DMS153 (cell line): ENCODE measurements around the gene CD163L1.
"Not testable (repeated sequence)": the region's sequence is repeated elsewhere in the genome, so short reads cannot be mapped to it uniquely, and the experiment has no call there.

Experiments
- DNase-seq: peaks from one replicate; lab custom pipeline; 2025; lab: John Stamatoyannopoulos, UW

CD163L1 gene

GRCh38 chr12:7444076-7444475 is at the start of gene CD163L1:
Gene CD163L1, minus strand, starts transcription at chr12:7444153. Its CDS starts 26 bp downstream, at chr12:7444127.
- peak; percentile 17 for DNase-seq

DNA sequence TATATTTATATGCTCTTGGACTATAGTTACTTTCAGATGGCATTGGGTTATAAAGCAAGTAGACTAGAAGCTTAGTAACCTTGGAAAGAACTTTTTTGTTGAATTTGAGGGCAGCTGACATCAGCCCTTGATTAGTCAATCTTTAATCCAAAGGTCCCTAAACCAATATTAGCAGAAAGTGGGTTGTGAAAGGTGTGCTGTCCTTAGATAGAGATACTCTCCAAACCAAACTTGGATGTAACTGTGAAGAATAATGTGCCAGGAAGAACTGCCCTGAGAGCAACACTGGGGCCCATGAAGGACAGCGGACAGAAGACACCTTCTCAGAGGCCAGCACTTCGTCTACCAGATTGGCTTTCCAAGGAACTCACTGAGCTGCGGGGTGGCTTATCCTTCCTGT is 49.1 kb upstream of the CD163L1 start:
- no peak for DNase-seq

- no peak for DNase-seq
These were observed 42.6 kb upstream of the CD163L1 start for GRCh38 chr12:7486512-7486911.

DNA sequence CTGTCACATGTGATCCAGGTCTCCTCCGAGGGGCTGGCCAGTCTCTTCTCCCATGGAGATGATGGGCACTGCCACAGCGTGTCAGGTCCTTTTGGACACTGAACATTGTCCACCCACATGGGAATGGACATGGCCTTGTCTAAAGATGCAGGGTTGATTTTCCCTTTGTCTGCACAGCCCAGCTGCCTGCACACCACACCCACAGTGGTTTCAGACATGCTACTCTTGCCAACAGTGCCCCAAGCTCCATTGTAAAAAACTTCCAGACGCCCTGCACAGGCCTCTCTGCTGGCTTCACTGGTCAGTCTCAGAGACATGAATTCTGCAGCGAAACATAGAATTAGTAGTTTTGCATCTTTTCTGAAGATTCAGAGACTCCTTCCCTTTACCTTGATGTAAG is 41.1 kb upstream of the CD163L1 start:
- DNase-seq = no peak

DNA sequence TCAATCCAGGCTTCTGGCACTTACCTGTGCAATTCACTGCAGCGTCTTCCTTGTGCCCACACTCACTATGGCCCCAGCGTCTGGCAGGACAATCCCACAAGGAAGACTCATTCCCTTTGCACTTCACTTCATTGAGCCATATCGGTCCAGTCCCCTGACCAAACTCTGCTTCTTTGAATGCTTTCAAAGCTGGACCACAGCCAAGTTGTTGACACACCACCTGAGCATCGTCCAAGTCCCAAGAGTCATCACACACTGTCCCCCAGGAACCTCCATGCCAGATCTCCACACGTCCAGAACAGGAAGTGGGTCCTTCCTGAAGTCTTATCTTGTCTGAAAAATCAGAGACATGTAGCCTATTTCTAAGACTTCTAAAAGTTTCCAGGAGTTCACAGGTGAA is 39.4 kb upstream of the CD163L1 start:
- no peak for DNase-seq

DNA sequence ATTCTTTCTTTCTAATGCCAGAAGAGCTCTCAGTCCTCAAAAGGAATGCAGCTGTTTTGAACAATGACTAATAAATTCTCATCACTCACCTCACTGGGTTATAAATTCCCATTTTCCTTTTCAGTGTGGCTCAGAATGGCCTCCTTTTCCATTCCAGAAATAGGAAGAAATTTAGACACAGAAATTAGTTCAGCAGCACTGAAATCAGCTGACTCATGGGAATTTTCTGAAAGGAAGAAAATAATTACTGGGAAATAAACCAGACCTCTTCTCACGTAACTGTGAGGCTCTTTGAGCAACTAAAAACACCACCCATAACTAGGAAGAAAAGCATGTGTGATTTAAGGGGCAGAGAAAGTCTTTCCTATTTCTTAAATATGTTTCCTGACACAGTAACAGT is 35.8 kb upstream of the CD163L1 start:
- DNase-seq = no peak

DNA sequence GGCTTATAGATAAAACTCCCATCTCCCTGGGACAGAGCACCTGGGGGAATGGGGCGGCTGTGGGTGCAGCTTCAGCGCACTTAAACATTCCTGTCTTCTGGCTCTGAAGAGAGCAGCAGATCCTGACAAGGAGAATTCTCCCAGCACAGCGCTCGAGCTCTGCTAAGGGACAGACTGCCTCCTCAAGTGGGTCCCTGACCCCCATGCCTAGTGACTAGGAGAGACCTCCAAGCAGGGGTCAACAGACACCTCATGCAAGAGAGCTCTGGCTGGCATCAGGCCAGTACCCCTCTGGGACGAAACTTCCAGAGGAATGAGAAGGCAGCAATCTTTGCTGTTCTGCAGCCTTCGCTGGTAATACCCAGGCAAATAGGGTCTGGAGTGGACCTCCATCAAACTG is 28.1 kb upstream of the CD163L1 start:
- no peak for DNase-seq

DNA sequence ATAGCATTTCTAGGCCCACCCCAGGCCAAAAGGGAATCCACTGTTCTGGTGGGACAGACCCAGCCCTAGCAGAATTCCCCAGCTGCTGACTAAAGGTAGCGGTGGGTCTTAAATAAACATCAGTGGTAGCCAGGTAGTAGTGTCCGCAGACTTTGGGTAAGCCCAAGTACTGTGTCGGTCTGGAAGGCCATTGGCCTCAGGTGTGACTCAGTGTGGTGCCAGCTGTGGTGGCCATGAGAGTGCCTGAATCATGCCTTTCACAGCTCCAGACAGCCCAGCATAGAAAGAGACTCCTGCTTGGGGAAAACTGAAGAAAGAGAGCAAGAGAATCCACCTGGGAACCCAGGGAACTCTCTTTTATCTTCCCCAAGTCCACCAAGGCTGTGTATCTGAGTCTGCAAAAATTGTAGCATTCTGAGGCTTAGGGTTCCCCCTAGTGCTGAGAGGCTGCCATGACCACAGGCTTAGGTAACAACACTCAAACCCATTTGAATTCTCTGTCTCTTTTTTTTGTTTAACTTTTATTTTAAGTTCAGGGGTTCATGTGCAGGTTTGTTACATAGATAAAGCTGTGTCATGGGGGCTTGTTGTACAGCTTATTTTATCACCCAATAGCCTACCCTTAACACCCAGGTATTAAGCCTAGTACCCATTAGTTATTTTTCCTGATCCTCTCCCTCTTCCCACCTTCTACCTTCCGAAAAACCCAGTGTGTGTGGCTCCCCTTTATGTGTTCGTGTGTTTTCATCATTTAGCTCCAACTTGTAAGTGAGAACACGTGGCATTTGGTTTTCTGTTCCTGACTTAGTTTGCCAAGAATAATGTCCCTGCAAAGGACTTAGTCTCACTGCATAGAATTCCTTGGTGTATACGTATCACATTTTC is 16.7 kb upstream of the CD163L1 start:
- peak; percentile 3 for DNase-seq

DNA sequence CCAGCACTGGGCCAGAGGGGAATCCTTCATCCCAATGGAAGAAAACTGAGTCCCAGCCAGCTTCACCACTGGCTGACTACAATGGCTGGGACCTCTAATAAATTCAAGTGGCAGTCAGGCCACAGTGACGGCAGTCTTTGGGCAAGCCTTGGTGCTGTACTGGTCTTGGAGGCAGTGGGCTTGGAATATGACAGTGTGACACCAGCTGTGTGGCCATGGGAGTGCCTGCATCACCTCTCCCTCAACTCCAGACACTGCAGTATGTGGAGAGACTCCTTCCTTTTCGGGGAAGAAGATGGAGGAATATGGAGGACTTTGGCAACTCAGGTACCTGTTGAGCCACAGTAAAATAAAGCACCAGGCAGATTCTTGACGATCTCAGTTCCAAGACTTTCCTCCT is 16.0 kb upstream of the CD163L1 start:
- DNase-seq = no peak

GRCh38 chr12:7451756-7452155 is 7.8 kb upstream of the CD163L1 start:
- no peak for DNase-seq

DNA sequence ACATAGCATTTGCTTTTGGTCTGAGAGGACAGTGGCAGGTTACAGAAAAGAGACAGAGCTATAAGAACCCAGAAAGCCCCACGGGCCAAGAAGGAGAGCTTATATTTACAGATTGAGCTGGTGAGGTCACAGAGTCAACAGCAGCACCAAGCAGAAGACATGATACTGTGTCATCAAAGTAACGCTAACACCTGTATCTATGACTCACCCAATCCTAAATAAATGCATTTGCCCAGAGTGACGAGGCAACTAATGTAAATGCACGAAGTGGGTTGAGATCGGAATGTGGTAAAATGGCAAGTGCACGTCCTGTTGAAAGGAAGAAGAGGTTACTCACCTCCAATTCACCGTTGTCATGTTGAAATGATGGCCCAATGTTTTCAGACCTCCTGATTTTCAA is 6.7 kb upstream of the CD163L1 start:
- DNase-seq = peak; percentile 7

GRCh38 chr12:7448099-7448498 is 4.1 kb upstream of the CD163L1 start:
- DNase-seq = no peak

DNA sequence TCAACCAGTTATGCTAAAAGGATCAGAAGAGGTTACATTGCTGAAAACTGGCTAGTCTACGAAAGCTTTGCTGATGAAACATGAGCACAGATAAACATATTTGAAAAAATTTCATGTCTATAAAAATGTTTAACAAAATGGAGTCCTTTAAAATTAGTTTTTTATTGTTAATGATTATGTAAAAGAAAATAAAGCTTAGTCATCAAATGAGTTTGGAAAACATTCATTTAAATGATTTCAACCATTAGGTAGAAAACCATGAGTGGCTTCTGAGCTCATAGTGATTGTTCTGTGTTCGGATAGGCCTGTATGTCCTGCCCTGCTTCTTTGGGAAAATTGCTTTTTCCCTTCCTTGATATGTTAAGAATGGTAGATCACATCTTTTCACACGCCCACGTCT is 584 bp upstream of the CD163L1 start:
- DNase-seq = no peak

GRCh38 chr12:7441216-7441615 is 2.7 kb downstream of the CD163L1 start:
- no peak for DNase-seq

GRCh38 chr12:7439579-7440505 is 4.1 kb downstream of the CD163L1 start:
- DNase-seq = no peak

DNA sequence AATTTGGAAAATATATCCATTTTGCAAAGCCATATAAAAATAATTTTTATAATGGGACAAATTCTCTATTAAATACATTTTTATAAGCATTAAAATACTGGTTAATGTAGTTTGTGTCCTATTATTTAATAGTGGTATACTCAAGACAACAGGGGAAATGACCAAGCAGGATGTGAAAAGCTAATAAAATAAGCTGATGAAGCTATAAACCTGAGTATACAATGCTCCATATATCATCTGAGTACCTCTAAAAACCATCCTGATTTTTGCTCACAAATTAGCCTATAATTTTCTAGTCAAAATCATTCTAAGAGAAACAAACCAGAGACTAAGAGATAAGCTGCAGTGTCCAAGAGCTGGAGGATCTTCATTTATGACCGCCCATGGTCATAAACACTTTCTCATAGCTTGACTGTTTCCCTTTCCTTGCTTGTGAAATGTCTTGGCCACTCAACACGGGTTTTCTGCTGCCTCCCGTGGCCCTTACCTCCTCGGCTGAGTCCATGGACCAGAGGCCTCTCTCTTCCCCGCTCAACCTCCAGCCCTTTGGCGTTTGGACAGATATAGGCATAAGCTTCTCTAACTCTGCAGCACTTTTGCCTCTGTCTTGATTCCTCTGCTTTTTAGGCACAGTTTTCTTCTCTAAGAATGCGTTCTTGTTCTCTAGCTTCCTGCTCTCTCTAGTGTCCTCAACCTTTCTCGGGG is 5.5 kb downstream of the CD163L1 start:
- not testable (repeated sequence) for DNase-seq

DNA sequence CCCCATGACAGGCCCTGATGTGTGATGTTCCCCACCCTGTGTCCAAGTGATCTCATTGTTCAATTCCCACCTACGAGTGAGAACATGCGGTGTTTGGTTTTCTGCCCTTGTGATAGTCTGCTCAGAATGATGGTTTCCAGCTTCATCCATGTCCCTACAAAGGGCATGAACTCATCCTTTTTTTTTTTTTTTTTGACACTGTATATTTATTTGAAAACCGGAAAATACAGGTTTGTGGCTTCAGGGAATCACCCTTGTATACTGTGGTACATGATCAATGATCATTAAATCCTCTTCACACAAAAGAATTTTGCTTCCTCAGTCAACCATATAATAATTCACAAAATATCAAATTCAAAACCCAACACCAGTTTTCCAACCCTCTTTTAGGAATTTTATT is 6.5 kb downstream of the CD163L1 start:
- not testable (repeated sequence) for DNase-seq

GRCh38 chr12:7434670-7435069 is 9.3 kb downstream of the CD163L1 start:
- DNase-seq = no peak

- DNase-seq = no peak
These were observed 10.6 kb downstream of the CD163L1 start for GRCh38 chr12:7433276-7433822.

GRCh38 chr12:7431993-7432685 is 11.8 kb downstream of the CD163L1 start:
- DNase-seq = no peak

GRCh38 chr12:7411343-7411742 is 32.6 kb downstream of the CD163L1 start:
- no peak for DNase-seq
